HG03520 (cell line): Measurements from ENCODE around the gene SPIRE2.
"Not testable (repeated sequence)": the region's sequence is repeated elsewhere in the genome, so short reads cannot be mapped to it uniquely, and the experiment has no call there.

Experiments used
- ATAC-seq: cut with Tn5 transposase; IDR thresholded peaks from one replicate; pipeline ENCODE4 v1.9.1; 2021; ENCODE audit warnings: mild to moderate bottlenecking, moderate library complexity; ENCODE audit not compliant: unreplicated experiment

SPIRE2 gene

DNA sequence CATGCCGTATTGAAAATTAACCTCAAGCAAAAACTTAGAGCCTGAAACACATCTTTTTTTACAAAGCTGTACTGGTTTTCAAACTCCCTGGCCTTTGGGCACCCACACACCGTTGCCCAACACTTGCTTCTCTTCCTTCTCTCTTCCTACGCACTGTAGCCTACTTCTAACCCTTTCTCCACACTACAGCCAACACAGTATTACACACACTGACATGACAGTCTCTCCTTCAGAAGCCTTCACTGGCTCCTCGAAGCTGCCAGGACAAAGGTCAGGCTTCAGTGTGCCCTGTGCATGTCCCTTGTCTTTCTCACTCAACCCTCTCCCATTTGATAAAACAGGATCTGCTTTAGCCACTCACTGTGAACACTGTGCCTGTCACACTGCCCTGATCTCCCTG lies 19.8 kb upstream of the SPIRE2 start:
- no peak for ATAC-seq

DNA sequence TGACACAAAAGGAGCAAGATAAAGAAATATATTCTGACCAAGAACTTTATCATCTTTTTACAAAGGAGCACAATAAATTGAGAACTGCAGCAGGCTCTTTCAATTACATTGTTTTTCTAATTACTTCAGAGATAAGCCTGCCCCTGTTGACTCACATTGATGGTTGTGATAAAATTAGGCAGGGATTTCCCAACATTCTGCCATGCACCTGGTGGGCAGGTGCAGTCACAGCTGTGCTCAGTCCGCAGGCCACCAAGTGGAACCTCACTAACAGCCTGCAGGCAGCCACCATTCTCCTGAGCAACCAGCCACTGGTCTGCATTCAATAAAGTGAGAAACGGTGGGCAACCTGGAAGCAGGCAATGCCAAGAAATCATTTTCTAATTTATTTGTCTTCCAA lies 17.0 kb upstream of the SPIRE2 start:
- ATAC-seq = no peak

DNA sequence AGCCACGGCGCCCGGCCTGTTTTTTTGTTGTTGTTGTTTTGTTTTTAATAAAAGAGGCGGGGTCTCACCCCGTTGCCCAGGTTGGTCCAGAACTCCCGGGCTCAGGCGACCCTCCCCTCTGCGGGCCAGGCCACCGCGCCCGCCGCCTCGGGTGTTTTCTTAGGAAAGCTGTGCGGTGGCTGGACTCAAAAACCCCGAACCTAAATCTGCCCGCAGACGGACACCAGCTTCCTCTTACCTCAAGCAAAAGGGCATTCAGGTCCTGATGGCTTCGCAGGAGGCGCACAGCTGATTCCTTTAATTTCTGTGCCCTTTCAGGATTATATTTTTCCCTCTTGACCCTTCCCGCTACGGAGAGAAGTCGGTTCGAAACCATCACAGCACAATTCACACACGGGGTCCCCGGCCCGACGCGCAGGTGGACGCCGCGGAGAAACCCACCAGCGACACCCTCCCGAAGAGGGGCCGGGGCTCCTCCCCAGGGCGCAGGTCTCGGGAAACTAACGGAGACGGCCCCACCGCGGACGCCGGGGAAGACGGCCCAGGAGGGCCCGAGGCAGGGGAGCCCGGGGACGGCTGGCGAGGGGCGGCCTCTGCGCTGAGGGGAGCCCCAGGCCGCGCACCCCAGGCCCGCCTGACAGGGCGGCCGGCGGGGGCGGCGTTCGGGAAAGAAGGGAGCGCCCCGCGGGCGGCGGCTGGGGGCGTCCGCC lies 12.5 kb upstream of the SPIRE2 start:
- ATAC-seq = peak; percentile 32

DNA sequence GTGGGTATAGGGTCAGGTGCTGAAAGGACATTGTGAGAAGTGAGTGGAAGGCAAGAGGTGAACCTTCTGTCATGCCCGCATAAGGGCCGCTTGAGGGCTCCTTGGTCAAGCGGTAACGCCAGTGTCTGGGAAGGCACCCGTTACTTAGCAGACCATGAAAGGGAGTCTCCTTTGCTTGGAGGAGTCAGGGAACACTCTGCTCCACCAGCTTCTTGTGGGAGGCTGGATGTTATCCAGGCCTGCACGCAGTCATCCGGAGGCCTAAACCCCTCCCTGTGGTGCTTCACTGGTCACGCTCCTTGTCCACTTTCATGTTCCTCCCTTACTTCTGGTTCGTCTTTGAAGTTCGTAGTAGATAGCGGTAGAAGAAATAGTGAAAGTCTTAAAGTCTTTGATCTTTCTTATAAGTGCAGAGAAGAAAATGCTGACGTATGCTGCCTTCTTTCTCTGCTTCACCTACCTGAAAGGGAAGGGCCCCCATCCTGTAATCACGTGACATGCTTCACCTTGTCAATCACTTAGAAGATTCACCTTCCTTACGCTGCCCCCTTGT lies 9.3 kb upstream of the SPIRE2 start:
- ATAC-seq = not testable (repeated sequence)

DNA sequence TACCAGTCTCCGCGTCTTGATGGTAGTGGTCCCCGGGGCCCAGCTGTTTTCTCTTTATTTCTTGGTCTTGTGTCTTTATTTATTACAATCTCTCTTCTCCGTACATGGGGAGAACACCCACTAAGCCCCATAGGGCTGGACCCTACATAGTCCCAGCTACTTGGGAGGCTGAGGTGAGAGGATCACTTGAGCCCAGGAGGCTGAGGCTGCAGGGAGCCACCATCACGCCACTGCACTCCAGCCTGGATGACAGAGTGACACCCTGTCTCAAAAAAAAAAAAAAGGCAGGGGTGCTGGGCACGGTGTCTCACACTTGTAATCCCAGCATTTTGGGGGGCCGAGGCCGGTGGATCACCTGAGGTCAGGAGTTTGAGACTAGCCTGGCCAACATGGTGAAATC lies 8.8 kb upstream of the SPIRE2 start:
- not testable (repeated sequence) for ATAC-seq

DNA sequence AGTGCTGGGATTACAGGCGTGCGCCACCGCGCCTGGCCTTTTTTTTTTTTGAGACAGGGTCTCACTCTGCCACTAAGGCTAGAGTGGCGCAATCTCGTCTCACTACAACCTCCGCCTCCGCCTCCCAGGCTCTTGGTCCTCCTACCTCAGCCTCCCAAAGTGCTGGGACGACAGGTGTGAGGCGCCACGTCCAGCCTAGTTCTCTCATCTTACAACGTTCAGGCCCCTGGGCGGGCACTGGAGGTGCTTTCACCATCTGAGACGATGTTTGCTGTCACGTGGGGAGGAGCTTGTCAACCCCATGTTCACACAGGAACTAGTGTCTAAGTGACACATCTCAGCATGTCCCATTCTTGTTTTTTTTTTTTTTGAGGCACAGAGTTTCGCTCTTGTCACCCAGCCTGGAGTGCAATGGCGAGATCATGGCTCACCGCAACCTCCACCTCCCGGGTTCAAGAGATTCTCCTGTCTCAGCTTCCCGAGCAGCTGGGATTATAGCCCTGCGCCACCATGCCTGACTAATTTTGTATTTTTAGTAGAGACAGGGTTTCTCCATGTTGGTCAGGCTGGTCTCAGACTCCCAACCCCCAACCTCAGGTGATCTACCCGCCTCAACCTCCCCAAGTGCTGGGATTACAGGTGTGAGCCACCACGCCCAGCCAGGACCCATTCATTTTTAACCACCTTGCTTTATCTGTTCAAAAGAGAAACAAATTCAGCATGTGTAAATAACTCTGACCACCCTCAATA lies 6.7 kb upstream of the SPIRE2 start:
- no peak for ATAC-seq

DNA sequence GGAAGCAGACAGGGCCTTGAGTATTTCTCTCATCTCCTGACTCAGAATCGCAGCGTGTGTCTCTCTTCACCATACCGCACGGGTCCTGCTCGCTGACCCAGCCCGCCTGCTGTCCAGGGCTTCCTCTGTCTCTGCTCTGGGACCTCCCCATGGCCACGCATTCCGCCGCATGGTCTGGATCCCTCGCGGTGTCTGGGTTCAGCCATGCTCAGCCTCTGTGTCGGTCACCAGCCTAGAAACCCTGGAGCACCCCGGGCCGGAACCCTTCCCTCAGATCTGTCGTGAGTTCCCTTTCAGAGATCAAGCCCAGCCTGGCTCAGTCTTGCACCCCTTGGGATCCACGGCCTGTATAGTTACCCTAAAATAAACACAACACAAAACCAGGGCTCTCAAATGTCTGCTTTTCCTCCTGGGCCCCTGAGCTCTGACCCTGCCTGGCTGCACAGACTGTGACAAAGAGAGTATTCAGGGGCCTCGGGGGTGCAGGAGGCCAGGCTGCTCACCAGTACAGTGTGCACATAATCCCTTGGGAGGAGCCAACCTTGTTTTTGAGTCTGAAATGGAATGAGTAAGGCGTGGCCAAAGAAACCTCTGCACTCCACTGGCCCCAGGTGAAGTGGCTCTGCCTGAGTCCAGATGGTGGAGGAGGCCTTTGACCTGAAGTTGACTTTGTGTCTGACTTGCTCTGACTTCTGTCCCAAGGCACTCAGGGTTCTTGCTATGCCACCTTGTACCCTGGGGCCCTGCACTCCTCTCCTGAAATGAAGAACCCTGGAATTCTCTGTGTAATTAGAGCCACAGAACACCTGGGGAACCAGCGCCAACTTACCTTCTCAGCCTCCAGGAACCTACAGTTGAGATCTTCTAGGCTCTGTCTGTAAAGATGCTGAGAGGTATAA lies 5.8 kb upstream of the SPIRE2 start:
- ATAC-seq = no peak

DNA sequence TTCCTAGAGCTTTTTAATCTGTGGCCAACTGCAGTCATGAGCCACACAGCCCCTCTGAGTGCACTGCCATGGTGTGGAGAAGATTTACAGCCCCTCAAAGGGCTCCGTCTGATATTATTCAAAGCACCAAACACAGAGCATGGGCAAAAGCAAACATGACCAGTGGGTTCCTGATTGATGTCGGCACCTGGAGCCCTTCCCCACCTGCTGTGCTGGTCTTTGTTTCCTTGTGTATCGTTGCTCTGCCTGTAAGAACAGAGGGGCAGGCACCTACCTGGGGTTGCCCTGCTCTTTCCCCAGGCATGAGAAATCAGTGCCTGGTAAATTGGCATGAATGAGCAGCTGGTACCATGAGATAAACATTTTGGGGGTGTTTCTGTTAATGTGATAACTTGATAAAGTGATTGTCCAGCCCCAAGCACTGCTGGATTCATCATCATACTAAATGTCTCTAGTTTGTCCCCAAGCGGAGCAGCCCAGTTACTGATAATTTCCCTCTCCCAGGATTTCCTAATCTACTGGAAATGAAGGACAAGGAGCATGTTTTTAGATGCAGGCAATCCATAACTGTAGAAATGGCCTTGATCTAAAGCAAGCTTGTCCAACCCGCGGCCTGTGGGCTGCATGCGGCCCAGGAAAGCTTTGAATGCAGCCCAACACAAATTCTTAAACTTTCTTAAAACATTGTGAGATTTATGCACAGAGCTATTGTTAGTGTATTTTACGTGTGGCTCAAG lies 5.0 kb upstream of the SPIRE2 start:
- no peak for ATAC-seq

DNA sequence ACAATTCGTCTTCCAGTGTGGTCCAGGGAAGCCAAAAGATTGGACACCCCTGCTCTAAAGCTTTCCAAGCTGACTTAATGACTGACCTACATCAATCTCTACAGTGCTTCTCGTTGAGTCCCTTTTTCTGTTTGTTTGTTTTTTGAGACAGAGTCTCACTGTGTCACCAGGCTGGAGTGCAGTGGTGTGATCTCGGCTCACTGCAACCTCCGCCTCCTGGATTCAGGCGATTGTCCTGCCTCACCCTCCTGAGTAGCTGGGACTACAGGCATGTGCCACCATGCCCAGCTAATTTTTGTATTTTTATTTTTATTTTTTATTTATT lies 4.5 kb upstream of the SPIRE2 start:
- not testable (repeated sequence) for ATAC-seq

DNA sequence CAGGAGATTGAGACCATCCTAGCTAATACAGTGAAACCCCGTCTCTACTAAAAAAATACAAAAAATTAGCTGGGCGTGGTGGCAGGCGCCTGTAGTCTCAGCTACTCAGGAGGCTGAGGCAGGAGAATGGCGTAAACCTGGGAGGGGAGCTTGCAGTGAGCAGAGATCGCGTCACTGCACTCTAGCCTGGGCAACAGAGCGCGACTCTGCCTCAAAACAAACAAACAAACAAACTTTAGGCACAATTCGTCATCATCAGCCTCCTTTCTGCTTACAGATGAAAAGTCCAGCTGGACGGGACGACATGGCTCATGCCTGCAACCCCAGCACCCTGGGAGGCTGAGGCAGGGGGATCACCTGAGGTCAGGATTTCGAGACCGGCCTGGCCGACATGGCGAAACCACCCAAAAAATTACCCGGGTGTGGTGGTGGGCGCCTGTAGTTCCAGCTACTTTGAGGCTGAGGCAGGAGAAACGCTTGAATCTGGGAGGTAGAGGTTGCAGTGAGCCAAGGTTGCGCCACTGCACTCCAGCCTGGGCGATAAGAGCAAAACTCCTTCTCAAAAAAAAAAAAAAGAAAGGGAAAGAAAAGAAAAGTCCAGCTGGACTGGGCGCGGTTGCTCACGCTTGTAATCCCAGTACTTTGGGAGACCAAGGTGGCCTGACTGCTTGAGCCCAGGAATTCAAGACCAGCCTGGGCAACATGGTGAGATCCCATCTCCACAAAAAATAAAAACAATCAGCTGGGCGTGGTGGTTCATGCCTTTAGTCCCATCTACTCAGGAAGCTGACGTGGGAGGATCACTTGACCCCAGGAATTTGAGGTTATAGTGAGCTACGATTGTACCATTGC lies 1.5 kb upstream of the SPIRE2 start:
- no peak for ATAC-seq

DNA sequence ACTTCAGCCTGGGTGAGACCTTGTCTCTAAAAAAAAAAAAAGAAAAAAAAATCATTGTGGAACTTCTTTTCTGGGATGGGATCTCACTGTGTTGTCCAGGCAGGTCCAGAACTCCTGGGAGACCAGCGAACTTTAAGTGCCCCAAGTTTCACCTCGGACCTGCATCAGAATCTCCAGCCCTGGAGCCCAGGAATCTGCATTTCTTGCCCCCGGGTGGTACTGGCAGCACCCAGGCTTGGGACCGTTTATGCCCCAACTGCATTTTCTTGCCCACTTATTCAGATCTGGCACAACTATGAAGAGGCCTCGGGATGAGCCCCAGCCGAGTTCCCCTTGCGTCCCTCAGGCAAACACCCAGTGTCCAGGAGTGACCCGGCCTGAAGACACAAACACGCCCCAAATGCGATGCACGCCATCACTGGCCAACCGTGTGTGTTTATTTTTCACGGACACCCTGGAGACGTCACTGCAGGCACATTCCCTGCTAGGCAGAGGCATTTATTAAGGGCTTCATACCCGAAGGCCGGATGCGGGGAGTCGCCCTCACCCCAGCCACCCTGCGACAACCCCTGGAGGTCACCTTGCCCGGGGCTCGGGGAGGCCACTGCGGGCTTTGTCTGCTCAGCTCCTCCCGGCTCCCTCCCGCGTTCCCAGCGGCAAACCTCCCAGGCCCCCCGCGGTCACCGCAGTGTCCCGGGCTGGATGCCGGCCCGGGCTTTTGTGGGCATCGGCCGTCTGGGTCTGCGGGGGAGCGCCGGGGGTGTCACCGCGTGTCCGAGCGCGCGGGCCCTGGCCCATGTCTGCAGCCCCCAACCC lies 684 bp upstream of the SPIRE2 start:
- no peak for ATAC-seq

DNA sequence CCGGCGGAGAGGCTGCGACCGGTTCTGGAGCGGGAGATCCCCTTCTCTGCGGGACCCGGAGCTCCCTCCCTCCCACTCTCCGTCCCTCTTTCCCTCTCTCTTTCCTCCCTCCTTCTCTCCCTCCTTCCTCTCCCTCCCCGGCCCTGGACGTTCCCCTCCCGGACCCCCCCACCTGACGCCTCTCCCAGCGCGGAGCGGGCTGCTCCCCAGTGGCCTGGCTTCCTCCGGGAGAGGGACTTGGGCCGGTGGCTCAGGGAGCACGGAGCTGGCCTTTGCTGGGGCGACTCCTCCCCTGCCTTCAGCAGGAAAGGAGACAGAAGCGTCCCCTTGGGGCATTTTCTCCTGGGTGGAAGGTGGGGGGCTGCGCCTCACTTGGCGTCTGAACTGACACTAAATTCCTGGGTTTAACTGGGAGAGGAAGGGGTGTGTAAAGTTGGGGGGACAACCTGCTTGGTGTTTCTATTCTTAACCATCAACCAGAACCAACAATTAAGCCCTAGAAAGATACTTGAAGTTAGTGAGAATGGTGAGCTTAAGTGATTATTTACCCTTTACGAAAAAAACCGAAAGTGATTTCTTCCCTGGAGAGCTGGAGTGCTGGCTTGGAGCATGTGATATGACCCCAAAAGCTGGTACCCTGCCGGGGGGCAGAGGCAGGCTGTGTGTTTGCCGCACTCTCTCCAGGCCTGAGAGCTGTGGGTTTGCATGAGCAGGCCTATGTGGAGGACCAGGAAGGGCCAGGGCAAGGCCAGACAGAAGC lies 775 bp downstream of the SPIRE2 start:
- ATAC-seq = no peak

DNA sequence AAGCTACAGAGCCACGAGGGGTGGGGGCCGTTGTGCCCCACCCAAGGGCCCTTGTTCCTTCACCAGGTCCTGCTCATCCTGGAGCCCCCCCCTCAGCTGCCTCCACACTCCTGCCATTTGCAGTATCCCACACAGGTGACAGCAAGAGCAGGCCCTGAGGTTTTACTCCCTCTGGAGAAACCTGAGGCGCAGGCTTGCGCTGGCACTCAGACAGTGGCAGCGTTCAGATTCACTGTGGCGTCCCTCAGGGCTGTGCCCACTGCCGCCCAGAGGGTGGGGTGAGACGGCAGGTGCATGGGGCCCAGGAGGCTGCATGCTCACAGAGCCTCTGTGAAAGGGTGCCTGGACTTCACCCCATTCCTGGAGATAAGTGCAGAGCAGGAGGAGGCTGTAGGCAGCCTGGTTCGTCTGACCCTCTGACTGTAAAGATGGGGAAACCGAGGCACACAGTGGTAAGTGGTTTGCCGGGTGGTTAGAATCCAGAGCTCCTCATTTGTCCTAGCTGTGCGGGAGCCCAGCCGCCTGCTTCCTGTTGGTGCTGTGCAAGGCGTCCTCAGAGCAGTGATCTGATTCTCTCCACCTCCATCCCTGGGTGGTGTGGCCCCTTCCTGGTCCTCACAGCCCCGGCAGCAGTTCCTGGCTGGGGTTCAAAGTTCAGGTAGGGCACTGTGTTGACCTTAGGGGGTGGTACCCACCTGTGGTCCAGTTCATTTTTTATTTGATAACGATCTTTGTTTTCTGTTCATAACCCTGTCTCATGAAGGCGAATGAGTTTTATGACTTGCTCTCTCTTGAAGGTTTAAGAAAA lies 1.6 kb downstream of the SPIRE2 start:
- no peak for ATAC-seq

DNA sequence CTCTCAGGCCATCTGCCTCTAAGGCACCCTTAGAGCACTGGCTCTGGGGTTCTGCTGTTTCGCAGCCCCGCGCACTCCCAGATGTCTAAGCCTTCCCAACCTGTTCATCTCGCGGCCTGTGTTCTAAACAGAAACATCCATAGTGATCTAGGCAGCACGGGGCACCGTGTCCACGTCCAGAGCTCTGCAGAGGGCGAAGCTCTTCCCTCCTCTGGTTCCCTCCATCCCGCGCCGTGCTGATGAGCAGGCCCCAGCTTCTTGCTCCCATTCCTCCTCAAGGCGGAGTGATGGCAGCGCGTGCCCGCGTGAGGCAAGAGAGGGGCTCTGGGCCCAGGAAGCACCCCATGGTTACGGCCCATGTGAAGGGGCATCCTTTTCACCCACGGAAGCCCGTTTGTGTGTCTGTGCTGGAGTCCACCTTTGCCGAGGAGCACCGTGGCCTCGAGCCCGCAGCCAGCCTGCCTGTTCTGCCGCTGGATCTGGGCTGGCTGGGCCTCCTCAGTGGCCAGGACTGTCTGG lies 3.6 kb downstream of the SPIRE2 start:
- no peak for ATAC-seq

DNA sequence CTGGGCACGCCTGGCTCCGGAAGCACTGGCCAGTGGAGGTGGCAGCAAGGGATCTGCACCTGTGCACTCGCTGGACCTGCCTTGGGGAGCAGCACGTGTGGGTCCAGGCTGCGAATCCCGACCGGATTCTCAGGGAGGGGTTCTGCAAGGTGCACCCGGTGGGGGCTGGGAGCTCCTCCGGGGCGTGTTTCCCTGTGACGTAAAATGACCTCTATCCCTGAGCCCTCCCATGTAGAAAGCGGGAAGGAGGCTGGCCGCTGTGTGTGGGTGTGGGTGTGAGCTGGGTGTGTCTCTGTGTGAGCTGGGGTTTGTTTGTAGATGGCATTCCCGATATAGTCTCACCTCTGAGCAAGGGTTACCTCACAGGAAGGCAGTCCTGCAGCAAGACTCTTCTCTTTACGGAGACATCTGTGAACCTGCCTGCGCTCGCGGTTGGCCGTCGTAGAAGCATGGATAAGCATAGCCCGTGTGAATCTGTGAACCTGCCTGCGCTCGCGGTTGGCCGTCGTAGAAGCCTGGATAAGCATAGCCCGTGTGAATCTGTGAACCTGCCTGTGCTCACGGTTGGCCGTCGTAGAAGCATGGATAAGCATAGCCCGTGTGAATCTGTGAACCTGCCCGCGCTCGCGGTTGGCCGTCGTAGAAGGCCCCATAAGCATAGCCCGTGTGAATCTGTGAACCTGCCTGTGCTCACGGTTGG lies 5.5 kb downstream of the SPIRE2 start:
- not testable (repeated sequence) for ATAC-seq

DNA sequence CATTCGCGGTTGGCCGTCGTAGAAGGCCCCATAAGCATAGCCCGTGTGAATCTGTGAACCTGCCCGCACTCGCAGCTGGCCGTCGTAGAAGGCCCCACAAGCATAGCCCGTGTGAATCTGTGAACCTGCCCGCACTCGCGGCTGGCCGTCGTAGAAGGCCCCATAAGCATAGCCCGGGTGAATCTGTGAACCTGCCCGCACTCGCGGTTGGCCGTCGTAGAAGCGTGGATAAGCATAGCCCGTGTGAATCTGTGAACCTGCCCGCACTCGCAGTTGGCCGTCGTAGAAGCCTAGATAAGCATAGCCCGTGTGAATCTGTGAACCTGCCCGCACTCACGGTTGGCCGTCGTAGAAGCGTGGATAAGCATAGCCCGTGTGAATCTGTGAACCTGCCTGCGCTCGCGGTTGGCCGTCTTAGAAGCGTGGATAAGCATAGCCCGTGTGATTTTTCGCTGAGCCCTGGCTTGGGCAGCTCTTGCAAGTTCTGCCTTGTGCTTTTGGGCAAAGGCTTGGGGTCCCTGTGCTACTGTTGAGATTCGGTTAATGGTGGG lies 6.6 kb downstream of the SPIRE2 start:
- ATAC-seq = not testable (repeated sequence)
